GM20000 (cell line): ENCODE data around the gene PKIG.

Experiments used
- DNase-seq: peaks from one replicate; pipeline ENCODE4 v3.0.0; 2012; ENCODE audit warnings: low spot score
- CTCF ChIP-seq: IDR thresholded peaks from 2 replicates; pipeline ENCODE4 v1.5.1; 2012; ENCODE audit warnings: mild to moderate bottlenecking, control low read depth; ENCODE audit errors: extremely low read depth, missing control alignments

The PKIG gene

GRCh38 chr20:44580581-44581268, 1.7 kb upstream of the PKIG start:
- DNase-seq: no peak
- no peak for TF ChIP-seq CTCF

- DNase-seq: no peak
- TF ChIP-seq CTCF: no peak
These were observed 864 bp upstream of the PKIG start for GRCh38 chr20:44581515-44581914.

- TF ChIP-seq CTCF: no peak
- DNase-seq: no peak
These were observed 778 bp downstream of the PKIG start for GRCh38 chr20:44583157-44583556.

GRCh38 chr20:44584162-44584561, 1.8 kb downstream of the PKIG start:
- no peak for TF ChIP-seq CTCF

GRCh38 chr20:44585057-44585963, 2.9 kb downstream of the PKIG start:
- DNase-seq: no peak
- TF ChIP-seq CTCF: no peak

More at GRCh38 chr20:44584162-44584561, 1.8 kb downstream of the PKIG start:
- DNase-seq: no peak

- TF ChIP-seq CTCF: no peak
- DNase-seq: peak; percentile 50
These were observed 4.0 kb downstream of the PKIG start for GRCh38 chr20:44586289-44586911.
